ENCODE data around the gene RCC2.
"Not testable (repeated sequence)": the region's sequence is repeated elsewhere in the genome, so short reads cannot be mapped to it uniquely, and the experiment has no call there.

GRCh38 chr1:17468357-17469265 lies 29.1 kb upstream of the RCC2 start:
- TF ChIP-seq POLR2A (IDR thresholded peaks at IDR 0.05); CTCF (IDR thresholded peaks at IDR 0.05 in 4 of 5, conservative IDR thresholded peaks at IDR 0.05 in 1 of 5): not testable (repeated sequence)

All from gastrocnemius medialis (tissue), 4 donors.